ENCODE data around the gene ZSWIM4. TPM values are rescaled to one million over a fixed set of nuclear protein-coding genes. Genes with fewer than 3 reads are reported as not detected.

The ZSWIM4 gene
- polyA plus RNA-seq, 2 of the 4 experiments (the other 2 are of a cell fraction) = 1.6 to 3.4 TPM

GRCh38 chr19:13873834-13874515 lies 78.7 kb downstream of the ZSWIM4 start:
- DNase-seq (ENCODE audit: low read depth in 1 of 2, low spot score in 1 of 2) (no peak), ATAC-seq (no peak), FAIRE-seq (no peak)
- no peak for TF ChIP-seq ZNF302 (CRISPR knock-in tag; IDR thresholded peaks at IDR 0.05)
- TF ChIP-seq MAFK (IDR thresholded peaks at IDR 0.05; ENCODE audit: partially characterized antibody) = no peak
- no peak for TF ChIP-seq NR3C1 (IDR thresholded peaks at IDR 0.05)
- TF ChIP-seq CTCF (IDR thresholded peaks at IDR 0.05) = no peak
- TF ChIP-seq NPAS2 (CRISPR knock-in tag; IDR thresholded peaks at IDR 0.05; ENCODE audit: borderline replicate concordance) = no peak
- no peak for TF ChIP-seq RFX5 (IDR thresholded peaks at IDR 0.05)
- no peak for TF ChIP-seq KDM1A (IDR thresholded peaks at IDR 0.05; ENCODE audit: low read depth)
- TF ChIP-seq RARB (CRISPR knock-in tag; IDR thresholded peaks at IDR 0.05) = no peak
- no peak for TF ChIP-seq BHLHE40 (IDR thresholded peaks at IDR 0.05; ENCODE audit: low read depth, low read length)
- no peak for TF ChIP-seq KDM5A (IDR thresholded peaks at IDR 0.05)
- TF ChIP-seq HOXB13 (CRISPR knock-in tag; IDR thresholded peaks at IDR 0.05; ENCODE audit: low read depth) = no peak
- TF ChIP-seq USF2 (IDR thresholded peaks at IDR 0.05) = no peak
- TF ChIP-seq CHD4 (IDR thresholded peaks at IDR 0.05; ENCODE audit: borderline replicate concordance) = no peak
- TF ChIP-seq EHMT2 (IDR thresholded peaks at IDR 0.05; ENCODE audit: low read depth) = no peak
- Histone ChIP-seq H3K9me3 (no peaks in the 10 kb centered on the region), H3K4me1 (peaks cover 16% of the 10 kb centered on the region; the same call in 2 of the 3 replicates), H3K4me2 (no peak overlapping the region; the same call in 2 of the 3 replicates), H3K27ac (no peak overlapping the region; a peak in 1 of 6 replicates), H3K4me3 (no peak overlapping the region)
- ChIA-PET POLR2A (interaction anchor here (0.6 kb wide), 1 partner anchor 37 kb away, joined by 6 read pairs; no protein-coding TSS in a partner anchor), CTCF (interaction anchor here (1.7 kb wide), 1 partner anchor 262 kb away, joined by 3 read pairs; the partner anchor contains the start of gene ASF1B)
- WGBS (ENCODE audit: missing lambda C conversion rate) = 66% methylated on average over 20 of the region's 35 CpGs

- no peak for FAIRE-seq
- Histone ChIP-seq H3K4me3 (no peak overlapping the region), H3K4me1 (peaks cover 21% of the 10 kb centered on the region), H3K27ac (no peak overlapping the region; a peak in 1 of 6 replicates), H3K9me3 (no peaks in the 10 kb centered on the region), H3K4me2 (no peak overlapping the region)
- ChIA-PET POLR2A (no interaction called here), CTCF (interaction anchor here (1.4 to 2.3 kb wide), 2 partner anchors 183 to 200 kb away, joined by 3 to 8 read pairs; no protein-coding TSS in a partner anchor)
- WGBS (ENCODE audit: missing lambda C conversion rate) = 93% methylated on average over 5 of the region's 5 CpGs
- TF ChIP-seq SMC3 (IDR thresholded peaks at IDR 0.05) = no peak
- no peak for TF ChIP-seq FOSL2 (IDR thresholded peaks at IDR 0.05)
- no peak for TF ChIP-seq FOSL2 (CRISPR knock-in tag; IDR thresholded peaks at IDR 0.05)
- no peak for TF ChIP-seq POLR2A (IDR thresholded peaks at IDR 0.05; ENCODE audit: low read length)
- TF ChIP-seq KDM5A (IDR thresholded peaks at IDR 0.05) = no peak
- TF ChIP-seq NR3C1 (IDR thresholded peaks at IDR 0.05) = no peak
- TF ChIP-seq ATOH8 (CRISPR knock-in tag; IDR thresholded peaks at IDR 0.05; ENCODE audit: low read depth) = no peak
- no peak for TF ChIP-seq MAZ (IDR thresholded peaks at IDR 0.05; ENCODE audit: borderline replicate concordance, low read depth, low read length)
- TF ChIP-seq ESRRA (IDR thresholded peaks at IDR 0.05; ENCODE audit: borderline replicate concordance, low read length) = no peak
- TF ChIP-seq RARB (CRISPR knock-in tag; IDR thresholded peaks at IDR 0.05) = no peak
- ATAC-seq = no peak
- no peak for DNase-seq (ENCODE audit: low read depth in 1 of 2, low spot score in 1 of 2)
Measured at GRCh38 chr19:13875824-13876223, 80.6 kb downstream of the ZSWIM4 start.

All from A549 (cell line).